NCI-H82 (cell line): Measurements from ENCODE around the gene CNFN.
A peak's percentile ranks its signal among the peaks of the same experiment; 100 is the strongest.
"Not testable (repeated sequence)": the region's sequence is repeated elsewhere in the genome, so short reads cannot be mapped to it uniquely, and the experiment has no call there.

Experiments
- DNase-seq: peaks from one replicate; lab custom pipeline; 2025; lab: John Stamatoyannopoulos, UW

The CNFN gene

DNA sequence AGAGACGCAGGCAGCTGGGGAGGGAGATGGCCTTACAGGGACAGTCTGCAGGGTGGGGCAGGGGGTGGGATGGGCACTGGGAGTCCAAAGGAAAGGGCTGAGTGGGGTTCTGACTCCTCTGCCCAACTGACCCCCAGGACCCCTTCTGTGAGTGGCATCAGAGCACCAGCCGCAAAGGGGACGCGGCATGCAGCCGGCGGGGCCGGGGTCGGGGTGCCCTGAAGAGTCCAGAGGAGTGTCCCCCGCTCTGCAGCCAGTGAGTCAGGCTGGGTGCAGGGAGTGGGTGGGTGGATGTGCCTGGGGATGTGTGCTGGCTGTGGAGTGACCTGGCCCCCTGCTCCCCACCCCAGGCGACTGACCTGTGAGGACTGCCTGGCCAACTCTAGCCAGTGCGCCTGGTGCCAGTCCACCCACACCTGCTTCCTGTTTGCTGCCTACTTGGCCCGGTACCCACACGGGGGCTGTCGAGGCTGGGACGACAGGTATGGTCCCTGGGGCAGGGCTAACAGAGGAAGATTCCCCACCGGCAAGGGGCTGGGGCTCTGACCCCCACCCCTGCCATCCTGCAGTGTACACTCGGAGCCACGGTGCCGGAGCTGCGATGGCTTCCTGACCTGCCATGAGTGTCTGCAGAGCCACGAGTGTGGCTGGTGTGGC lies 38.9 kb downstream of the CNFN start:
- no peak for DNase-seq

DNA sequence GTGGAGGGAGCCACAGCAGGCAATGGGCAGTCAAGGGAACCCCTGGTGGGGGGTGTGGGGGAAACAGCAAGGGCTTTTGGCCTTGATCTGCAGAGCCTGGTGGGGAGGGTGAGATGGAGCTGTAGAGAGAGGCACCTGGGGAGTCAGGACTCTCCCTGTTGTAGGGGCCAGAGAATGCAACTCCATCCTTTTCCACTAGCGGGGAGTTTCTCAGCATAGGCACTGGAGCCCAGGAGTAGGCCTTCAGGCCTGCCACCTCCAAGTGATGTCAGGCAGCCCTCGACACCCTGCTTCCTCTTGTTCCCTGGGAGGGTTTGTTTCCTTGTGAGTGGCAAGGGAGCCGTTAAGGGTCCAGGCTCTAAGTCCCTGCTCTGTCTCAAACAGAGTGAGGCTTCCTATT lies 39.7 kb downstream of the CNFN start:
- no peak for DNase-seq

DNA sequence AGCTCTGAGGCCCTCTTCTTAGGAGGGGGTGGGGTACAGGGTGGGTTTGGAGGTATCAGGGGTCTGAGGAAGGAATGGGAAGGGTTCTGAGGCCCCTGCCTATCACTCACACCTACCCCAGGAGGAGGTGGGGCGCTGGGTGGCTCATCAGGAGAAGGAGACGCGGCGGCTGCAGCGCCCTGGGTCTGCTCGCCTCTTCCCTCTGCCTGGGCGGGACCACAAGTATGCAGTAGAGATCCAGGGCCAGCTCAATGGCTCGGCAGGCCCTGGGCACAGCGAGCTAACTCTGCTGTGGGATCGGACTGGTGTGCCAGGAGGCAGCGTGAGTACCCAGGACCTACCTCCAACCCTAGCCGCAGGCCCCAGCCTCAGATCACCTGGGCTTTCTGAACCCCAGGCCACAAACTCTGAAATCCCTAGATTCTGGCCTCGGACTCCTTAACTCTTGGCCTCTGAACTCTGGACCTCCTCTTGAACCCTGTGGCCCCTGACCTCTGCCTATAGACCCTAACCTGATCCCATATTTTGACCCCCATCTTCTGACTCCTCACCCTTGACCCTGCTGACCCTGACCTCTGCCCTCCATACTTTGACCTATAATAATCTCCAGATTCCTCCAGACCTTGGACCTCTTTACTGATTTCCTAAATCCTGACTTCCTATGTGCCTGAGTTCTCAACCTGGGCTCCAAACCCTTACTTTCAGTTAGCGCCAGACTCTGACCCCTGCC lies 40.6 kb downstream of the CNFN start:
- no peak for DNase-seq

- DNase-seq: no peak
Measured at GRCh38 chr19:42348211-42348610, 41.9 kb downstream of the CNFN start.

- no peak for DNase-seq
Measured at GRCh38 chr19:42345191-42345812, 44.8 kb downstream of the CNFN start.

DNA sequence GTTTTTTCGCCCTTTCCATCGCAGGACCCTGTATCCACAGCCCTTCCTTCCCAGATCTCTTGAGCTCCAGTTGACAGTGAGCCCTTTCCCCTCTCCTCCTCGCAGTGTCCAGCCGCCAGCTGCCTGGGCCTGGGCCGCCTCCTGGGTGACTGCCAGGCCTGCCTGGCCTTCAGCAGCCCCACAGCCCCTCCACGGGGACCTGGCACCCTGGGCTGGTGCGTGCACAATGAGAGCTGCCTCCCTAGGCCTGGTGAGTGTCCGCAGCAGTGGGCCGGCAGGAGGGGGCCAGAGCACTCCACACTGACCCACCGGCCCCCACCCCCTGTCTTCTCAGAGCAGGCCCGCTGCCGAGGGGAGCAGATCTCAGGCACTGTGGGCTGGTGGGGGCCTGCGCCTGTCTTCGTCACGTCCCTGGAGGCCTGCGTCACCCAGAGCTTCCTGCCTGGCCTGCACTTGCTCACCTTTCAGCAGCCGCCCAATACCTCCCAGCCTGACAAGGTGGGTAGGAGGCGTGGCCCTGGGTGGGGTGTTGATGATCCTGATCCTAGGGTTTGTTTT lies 45.7 kb downstream of the CNFN start:
- no peak for DNase-seq

DNA sequence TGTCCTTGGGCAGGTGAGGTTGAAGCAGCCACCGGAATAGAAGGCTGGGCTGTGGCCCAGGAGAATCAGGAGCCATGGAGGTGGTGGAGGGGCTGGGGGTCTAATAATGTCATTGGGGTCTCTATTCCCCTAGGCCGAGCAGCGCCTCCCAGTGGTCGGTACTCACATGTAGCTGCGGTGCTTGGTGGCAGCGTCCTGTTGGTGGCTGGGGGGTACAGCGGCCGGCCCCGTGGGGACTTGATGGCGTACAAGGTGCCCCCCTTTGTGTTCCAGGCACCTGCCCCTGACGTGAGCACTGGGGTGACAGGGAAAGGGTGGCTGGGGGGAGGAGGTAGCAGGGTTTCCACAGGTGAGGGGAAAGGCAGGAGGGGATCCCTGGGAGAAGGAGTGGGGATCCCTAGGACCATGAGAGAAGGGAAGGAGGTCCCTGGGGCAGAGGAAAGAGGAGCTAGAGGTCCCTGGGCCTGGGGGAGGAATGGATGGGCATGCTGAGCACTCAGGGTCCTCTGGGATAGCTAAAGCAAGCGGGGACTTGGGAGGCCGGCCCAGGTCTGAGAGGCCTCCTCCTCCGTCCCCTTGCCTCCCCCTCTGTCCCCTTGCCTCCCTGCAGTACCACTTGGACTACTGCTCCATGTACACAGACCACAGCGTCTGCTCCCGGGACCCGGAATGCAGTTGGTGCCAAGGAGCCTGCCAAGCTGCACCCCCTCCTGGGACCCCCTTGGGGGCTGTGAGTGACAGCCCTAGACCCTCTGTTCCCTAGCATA lies 46.6 kb downstream of the CNFN start:
- DNase-seq: peak; percentile 31

DNA sequence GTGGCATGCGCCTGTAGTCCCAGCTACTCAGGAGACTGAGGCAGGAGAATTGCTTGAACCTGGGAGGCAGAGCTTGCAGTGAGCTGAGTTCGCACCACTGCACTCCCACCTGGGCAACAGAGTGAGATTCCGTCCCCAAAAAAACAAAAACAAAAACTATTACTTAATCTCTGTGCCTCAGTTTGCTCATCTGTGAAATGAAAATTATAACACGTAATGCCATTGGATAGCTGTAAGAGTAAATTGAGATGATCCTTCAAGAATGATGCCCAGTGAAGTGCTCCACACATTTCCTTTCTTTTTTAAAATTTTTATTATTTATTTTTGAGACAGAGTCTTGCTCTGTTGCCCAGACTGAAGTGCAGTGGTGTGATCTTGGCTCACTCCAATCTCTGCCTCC lies 50.2 kb downstream of the CNFN start:
- DNase-seq: not testable (repeated sequence)

DNA sequence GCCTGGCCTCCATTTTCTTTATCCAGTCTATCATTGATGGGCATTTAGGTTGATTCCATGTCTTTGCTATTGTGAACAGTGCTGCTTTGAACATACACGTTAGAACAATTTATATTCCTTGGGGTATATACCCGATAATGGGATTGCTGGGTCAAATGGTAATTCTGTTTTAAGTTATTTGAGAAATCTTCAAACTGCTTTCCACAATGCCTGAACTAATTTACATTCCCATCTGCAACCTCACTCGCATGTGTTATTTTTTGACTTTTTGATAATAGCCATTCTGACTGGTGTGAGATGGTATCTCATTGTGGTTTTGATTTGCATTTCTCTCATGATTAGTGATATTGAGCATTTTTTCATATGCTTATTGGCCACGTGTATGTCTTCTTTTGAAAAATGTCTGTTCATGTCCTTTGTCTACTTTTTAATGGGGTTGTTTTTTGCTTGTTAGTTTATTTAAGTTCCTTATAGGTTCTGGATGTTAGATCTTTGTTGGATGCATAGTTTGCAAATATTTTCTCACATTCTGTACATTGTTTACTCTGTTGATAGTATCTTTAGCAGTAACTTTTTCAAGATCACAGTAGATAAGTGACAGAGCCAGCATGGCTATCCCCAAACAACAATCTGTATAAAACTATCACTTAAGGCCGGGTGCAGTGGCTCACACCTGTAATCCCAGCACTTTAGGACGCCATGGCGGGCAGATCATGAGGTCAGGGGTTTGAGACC lies 50.8 kb downstream of the CNFN start:
- DNase-seq: not testable (repeated sequence)
